ENCODE data around the gene NRM.
A peak's percentile ranks its signal among the peaks of the same experiment; 100 is the strongest.

- TF ChIP-seq CTCF (IDR thresholded peaks at IDR 0.05) (peak; percentile 33 to 58 (median 49)), POLR2A (IDR thresholded peaks at IDR 0.05) (peak; percentile 34)
Measured at GRCh38 chr6:30721198-30722024, 30.6 kb upstream of the NRM start.
